ENCODE data around the gene CCDC27. TPM values are rescaled to one million over a fixed set of nuclear protein-coding genes. Genes with fewer than 3 reads are reported as not detected.

Gene CCDC27
- total and polyA plus RNA-seq, 2 of the 8 experiments (the other 6 are each of a cell fraction or from before 2014, with no cell fraction given) = 0.15 TPM; not detected in 1

DNA sequence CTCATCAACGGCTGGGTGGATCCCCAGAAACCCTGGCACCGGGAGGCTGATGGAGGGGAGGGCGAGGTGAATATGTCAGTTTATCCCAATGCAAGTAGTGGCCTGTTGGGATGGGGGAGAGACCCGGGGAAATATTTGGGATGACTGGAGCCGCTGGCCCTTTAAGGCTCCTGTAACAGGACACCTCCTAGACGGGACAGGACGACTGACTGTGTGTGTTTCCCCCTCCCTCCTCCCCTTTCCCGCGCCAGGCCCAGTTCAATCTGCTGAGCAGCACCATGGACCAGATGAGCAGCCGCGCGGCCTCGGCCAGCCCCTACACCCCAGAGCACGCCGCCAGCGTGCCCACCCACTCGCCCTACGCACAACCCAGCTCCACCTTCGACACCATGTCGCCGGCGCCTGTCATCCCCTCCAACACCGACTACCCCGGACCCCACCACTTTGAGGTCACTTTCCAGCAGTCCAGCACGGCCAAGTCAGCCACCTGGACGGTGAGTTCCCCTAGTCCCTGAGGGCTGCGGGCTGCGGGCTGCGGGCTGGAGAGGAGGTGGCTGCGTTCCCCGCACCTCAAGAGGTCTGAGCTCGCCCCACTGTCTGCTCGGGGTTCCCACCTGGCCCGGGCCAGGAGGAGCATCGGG is 44.8 kb upstream of the CCDC27 start:
- H4K91ac ChIP-seq (replicated peaks; ENCODE audit: insufficient read length, low read length) = no peak overlapping the region
- no peak overlapping the region for H2BK20ac ChIP-seq (ENCODE audit: low read length)
- H2BK120ac ChIP-seq (replicated peaks; ENCODE audit: low read depth, low read length) = no peak overlapping the region
- 21% methylated on average over 31 of the region's 35 CpGs; no CpG with 5 or more reads in 1 of the 2 experiments for WGBS, 2 experiments (ENCODE audit: extremely low coverage in 1 of 2, insufficient coverage in 1 of 2, insufficient read length in 1 of 2, insufficient replicate concordance in 2 of 2, low coverage in 1 of 2, low lambda C conversion rate in 2 of 2, missing lambda C conversion rate in 1 of 2)
- peaks cover 0 to 17% (median 5%) of the 10 kb centered on the region in 4 experiments; a peak in 4 of 7 replicates for H3K27me3 ChIP-seq (replicated peaks in 1 of 4; ENCODE audit: control insufficient read depth in 3 of 4, extremely low read depth in 1 of 4, insufficient read depth in 3 of 4, low read length in 3 of 4)
- H3K14ac ChIP-seq (ENCODE audit: insufficient read length) = no peak overlapping the region
- 0 out of 2 replicates have a peak overlapping the region, but pooled peaks have one; percentile 56 for H2BK5ac ChIP-seq (ENCODE audit: low read depth, low read length)
- H2BK15ac ChIP-seq (ENCODE audit: low read length) = peak overlapping the region; percentile 46; the same call in 1 of the 2 replicates
- H3K27ac ChIP-seq (ENCODE audit: low read depth, low read length) = no peak overlapping the region
- H3K4me2 ChIP-seq (ENCODE audit: insufficient read depth in 1 of 2, low read depth in 2 of 2, low read length in 2 of 2) = peak overlapping the region; percentile 68 to 72
- FAIRE-seq (no peak), DNase-seq (ENCODE audit: low read depth in 1 of 2, low spot score in 2 of 2) (peak; percentile 27 to 70)
- TF ChIP-seq, protein P1, sequence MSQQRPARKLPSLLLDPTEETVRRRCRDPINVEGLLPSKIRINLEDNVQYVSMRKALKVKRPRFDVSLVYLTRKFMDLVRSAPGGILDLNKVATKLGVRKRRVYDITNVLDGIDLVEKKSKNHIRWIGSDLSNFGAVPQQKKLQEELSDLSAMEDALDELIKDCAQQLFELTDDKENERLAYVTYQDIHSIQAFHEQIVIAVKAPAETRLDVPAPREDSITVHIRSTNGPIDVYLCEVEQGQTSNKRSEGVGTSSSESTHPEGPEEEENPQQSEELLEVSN (IDR thresholded peaks at IDR 0.05) = peak; percentile 36; the same call in 1 of the 2 replicates
- TF ChIP-seq, protein P2, sequence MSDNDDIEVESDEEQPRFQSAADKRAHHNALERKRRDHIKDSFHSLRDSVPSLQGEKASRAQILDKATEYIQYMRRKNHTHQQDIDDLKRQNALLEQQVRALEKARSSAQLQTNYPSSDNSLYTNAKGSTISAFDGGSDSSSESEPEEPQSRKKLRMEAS (IDR thresholded peaks at IDR 0.05) = peak; percentile 47
- TF ChIP-seq SIN3A (conservative IDR thresholded peaks at IDR 0.05 in 1 of 2, IDR thresholded peaks at IDR 0.05 in 1 of 2; ENCODE audit: low read depth in 1 of 2, low read length in 2 of 2) (peak in 1 of 2 experiments; percentile 67; a peak in 2 of 4 replicates), RBBP5 (IDR thresholded peaks at IDR 0.05; ENCODE audit: borderline replicate concordance, low read depth, low read length) (no peak)
- H3K36me3 ChIP-seq (ENCODE audit: control insufficient read depth in 2 of 4, insufficient read depth in 4 of 4, low read length in 3 of 4) = no peaks in the 10 kb centered on the region
- no peak overlapping the region for H2AFZ ChIP-seq (ENCODE audit: low read length)
- peaks cover 7 to 19% of the 10 kb centered on the region in 2 experiments for H4K20me1 ChIP-seq (replicated peaks in 1 of 2; ENCODE audit: control insufficient read depth in 1 of 2, insufficient read depth in 2 of 2, low read length in 2 of 2)
- no peak overlapping the region for H4K5ac ChIP-seq (ENCODE audit: insufficient read length, low read depth, low read length)
- H4K8ac ChIP-seq (ENCODE audit: extremely low read depth, insufficient read depth, low read length) = 0 out of 2 replicates have a peak overlapping the region, but pooled peaks have one; percentile 9
- no peak overlapping the region; a peak in 2 of 7 replicates for H3K9ac ChIP-seq (replicated peaks in 1 of 4; ENCODE audit: extremely low read depth in 1 of 4, low read depth in 3 of 4, low read length in 3 of 4)
- peaks cover 4 to 32% (median 27%) of the 10 kb centered on the region in 4 experiments for H3K4me1 ChIP-seq (replicated peaks in 1 of 4; ENCODE audit: control insufficient read depth in 3 of 4, insufficient read depth in 4 of 4, low read length in 3 of 4)
- no peak overlapping the region; the same call in 1 of the 2 replicates for H3K18ac ChIP-seq (ENCODE audit: extremely low read depth, low read length)
- H3K4me3 ChIP-seq (ENCODE audit: extremely low read depth in 1 of 4, insufficient read depth in 2 of 4, low read depth in 3 of 4, low read length in 4 of 4) = peak overlapping the region in 3 of 4 experiments; percentile 17 to 49 (median 34); a peak in 4 of 8 replicates
- H3K79me1 ChIP-seq (ENCODE audit: low read depth, low read length) = no peaks in the 10 kb centered on the region; the same call in 1 of the 2 replicates
- H3K4ac ChIP-seq (replicated peaks; ENCODE audit: insufficient read length, low read depth, low read length) = no peak overlapping the region
- H3K9me3 ChIP-seq (ENCODE audit: insufficient read depth in 2 of 2, low read depth in 1 of 2, low read length in 1 of 2) = no peaks in the 10 kb centered on the region
- H3K23me2 ChIP-seq (ENCODE audit: low read depth, low read length) = no peaks in the 10 kb centered on the region; the same call in 1 of the 2 replicates
- CTCF ChIA-PET (ENCODE audit: partially characterized antibody) = interaction anchor here (1.0 to 4.7 kb wide), 6 partner anchors 8 to 93 kb away, joined by 3 to 24 read pairs (median 4); no protein-coding TSS in a partner anchor
- H3K79me2 ChIP-seq (ENCODE audit: control insufficient read depth in 1 of 2, insufficient read depth in 2 of 2, low read length in 2 of 2) = no peaks in the 10 kb centered on the region
- H2AK5ac ChIP-seq (ENCODE audit: low read depth, low read length) = no peak overlapping the region
- POLR2A ChIA-PET (ENCODE audit: partially characterized antibody) = interaction anchor here (1.3 kb wide), 1 partner anchor 11 kb away, joined by 5 read pairs; no protein-coding TSS in a partner anchor
- no peak overlapping the region for H3K23ac ChIP-seq (ENCODE audit: insufficient read length)
- H3K56ac ChIP-seq (replicated peaks; ENCODE audit: insufficient read length, low read depth, low read length) = no peak overlapping the region
- H2BK12ac ChIP-seq (ENCODE audit: low read depth, low read length) = no peak overlapping the region

All from H1 (cell line).